ENCODE results near the gene RALGPS1.

Gene RALGPS1

GRCh38 chr9:127225801-127226625, 311.4 kb downstream of the RALGPS1 start:
- H3K27ac ChIP-seq = peak overlapping the region; percentile 75

GRCh38 chr9:127229691-127230417, 315.3 kb downstream of the RALGPS1 start:
- peak overlapping the region; percentile 46 for H3K27ac ChIP-seq
- no peak for TF ChIP-seq CTCF (conservative IDR thresholded peaks at IDR 0.05)

More at GRCh38 chr9:127225801-127226625, 311.4 kb downstream of the RALGPS1 start:
- TF ChIP-seq CTCF (conservative IDR thresholded peaks at IDR 0.05) = no peak

- no peak for TF ChIP-seq CTCF (conservative IDR thresholded peaks at IDR 0.05)
- no peak overlapping the region for H3K27ac ChIP-seq
These were observed 317.1 kb downstream of the RALGPS1 start for GRCh38 chr9:127231666-127232065.

GRCh38 chr9:127232833-127233549, 318.4 kb downstream of the RALGPS1 start:
- H3K27ac ChIP-seq = no peak overlapping the region
- no peak for TF ChIP-seq CTCF (conservative IDR thresholded peaks at IDR 0.05)

GRCh38 chr9:127233550-127233949, 319.0 kb downstream of the RALGPS1 start:
- no peak for TF ChIP-seq CTCF (conservative IDR thresholded peaks at IDR 0.05)
- H3K27ac ChIP-seq = no peak overlapping the region

- H3K27ac ChIP-seq = no peak overlapping the region
- TF ChIP-seq CTCF (conservative IDR thresholded peaks at IDR 0.05) = no peak
These were observed 319.4 kb downstream of the RALGPS1 start for GRCh38 chr9:127233989-127234388.

- no peak for TF ChIP-seq CTCF (conservative IDR thresholded peaks at IDR 0.05)
- no peak overlapping the region for H3K27ac ChIP-seq
These were observed 323.2 kb downstream of the RALGPS1 start for GRCh38 chr9:127237801-127238200.

Measured in VCaP (cell line).